HepG2 (cell line): ENCODE measurements around the gene REEP2. TPM values are rescaled to one million over a fixed set of nuclear protein-coding genes. Genes with fewer than 3 reads are reported as not detected.

Experiments used
- FOXC1 ChIP-seq: sonication (generic); formaldehyde crosslinking; IDR thresholded peaks from 2 replicates; pipeline ENCODE4 v1.8.0; 2022; ENCODE audit warnings: mild to moderate bottlenecking, missing genetic modification reagents, borderline replicate concordance
- HBP1 ChIP-seq: IDR thresholded peaks from 2 replicates; pipeline ENCODE4 v1.6.1; 2016; ENCODE audit warnings: low read depth, control low read depth
- HCFC1 ChIP-seq: fragments of 150-350 bp; IDR thresholded peaks from 2 replicates; pipeline ENCODE4 v1.6.1; 2014; ENCODE audit warnings: low read depth, low read length
- HMGXB4 ChIP-seq, 2 experiments: sonication (generic) in 1 of 2; formaldehyde crosslinking in 1 of 2; IDR thresholded peaks; 2 replicates each; pipeline versions ENCODE4 v1.4.0 to v1.6.1; 2018 to 2020; ENCODE audit warnings: missing genetic modification reagents in 2 of 2, borderline replicate concordance in 1 of 2, low read depth in 1 of 2, mild to moderate bottlenecking in 1 of 2, missing biosample characterization in 1 of 2
- LRRFIP1 ChIP-seq: sonication (generic); formaldehyde crosslinking; conservative IDR thresholded peaks from 2 replicates; pipeline ENCODE4 v1.4.0; 2020; ENCODE audit warnings: missing genetic modification reagents
- MTF1 ChIP-seq: sonication (generic); formaldehyde crosslinking; IDR thresholded peaks from 2 replicates; pipeline ENCODE4 v1.5.0; 2020; ENCODE audit warnings: missing genetic modification reagents
- MXI1 ChIP-seq: IDR thresholded peaks from 3 replicates; pipeline ENCODE4 v1.6.1; 2012; ENCODE audit warnings: low read depth, low read length, inconsistent platforms, borderline replicate concordance
- NFATC3 ChIP-seq: sonication (generic); formaldehyde crosslinking; IDR thresholded peaks from 2 replicates; pipeline ENCODE4 v1.5.1; 2020; ENCODE audit warnings: mild to moderate bottlenecking, missing genetic modification reagents
- NR1H2 ChIP-seq: sonication (generic); formaldehyde crosslinking; IDR thresholded peaks from 2 replicates; pipeline ENCODE4 v1.8.1; 2022; ENCODE audit warnings: low read depth, missing genetic modification reagents, borderline replicate concordance
- RERE ChIP-seq: IDR thresholded peaks from 2 replicates; pipeline ENCODE4 v1.6.1; 2016; ENCODE audit warnings: low read depth, missing genetic modification reagents, missing compliant biosample characterization
- SP5 ChIP-seq: IDR thresholded peaks from 2 replicates; pipeline ENCODE4 v1.6.1; 2016; ENCODE audit warnings: low read depth, borderline replicate concordance
- ZNF180 ChIP-seq: sonication (generic); formaldehyde crosslinking; IDR thresholded peaks from 2 replicates; pipeline ENCODE4 v1.4.0; 2020; ENCODE audit warnings: low read depth, missing genetic modification reagents, borderline replicate concordance
- ZNF451 ChIP-seq: sonication (generic); formaldehyde crosslinking; IDR thresholded peaks from 2 replicates; pipeline ENCODE4 v1.5.0; 2020; ENCODE audit warnings: mild to moderate bottlenecking, missing genetic modification reagents
- ZNF703 ChIP-seq: sonication (generic); formaldehyde crosslinking; IDR thresholded peaks from 2 replicates; pipeline ENCODE4 v1.5.1; 2020; ENCODE audit warnings: missing genetic modification reagents, mild to moderate bottlenecking, moderate library complexity, borderline replicate concordance
- polyA plus RNA-seq, 8 experiments: library from polyadenylated mRNA; depleted of rRNA in 3 of 8; stranded (reverse) in 7 of 8; unstranded in 1 of 8; fragments of >200 nt; fragmentation: Illumina TruSeq in 4 of 8; extraction: Trizol in 4 of 8; gene quantifications; 2 replicates each; pipeline versions ENCODE4 v1.2.1 to v1.2.3, GENCODE V29; 2011 to 2016; ENCODE audit warnings: low read depth in 4 of 8, missing spikeins in 1 of 8, mixed read lengths in 1 of 8; ENCODE audit not compliant: insufficient read depth in 1 of 8
- total RNA-seq, 5 experiments: library from RNA; depleted of rRNA; stranded (reverse); fragments of >200 nt; fragmentation: Illumina TruSeq; extraction: Trizol; gene quantifications; 2 replicates each; pipeline ENCODE4 v1.2.3, GENCODE V29; 2016; ENCODE audit warnings: low read depth in 1 of 5
- TF ChIP-seq, protein P1 (sequence below): sonication (generic); formaldehyde crosslinking; IDR thresholded peaks from 2 replicates; pipeline ENCODE4 v1.4.0; 2020; ENCODE audit warnings: missing genetic modification reagents

Gene REEP2
- total and polyA plus RNA-seq, 2 of the 13 experiments (the other 11 are each of a cell fraction or from before 2014, with no cell fraction given) = 5.3 to 7.8 TPM

GRCh38 chr5:138449501-138450239, 10.8 kb downstream of the REEP2 start (continued):
- TF ChIP-seq ZNF703 (CRISPR knock-in tag) (no peak), SP5 (CRISPR knock-in tag) (no peak), RERE (no peak), MTF1 (no peak), HMGXB4 (CRISPR knock-in tag; IDR thresholded peaks at IDR 0.05; ENCODE audit: borderline replicate concordance in 1 of 2, low read depth in 1 of 2) (peak; percentile 72 to 77; a peak in 2 of 4 replicates), MXI1 (no peak), HCFC1 (no peak), HBP1 (peak; percentile 19; the same call in 1 of the 2 replicates), NFATC3 (CRISPR knock-in tag) (0 out of 2 replicates have a peak, but pooled peaks have one; percentile 47), ZNF180 (CRISPR knock-in tag) (no peak), FOXC1 (CRISPR knock-in tag) (no peak), LRRFIP1 (CRISPR knock-in tag) (no peak), NR1H2 (CRISPR knock-in tag) (no peak), ZNF451 (CRISPR knock-in tag) (0 out of 2 replicates have a peak, but pooled peaks have one; percentile 37)
- TF ChIP-seq, protein P1, sequence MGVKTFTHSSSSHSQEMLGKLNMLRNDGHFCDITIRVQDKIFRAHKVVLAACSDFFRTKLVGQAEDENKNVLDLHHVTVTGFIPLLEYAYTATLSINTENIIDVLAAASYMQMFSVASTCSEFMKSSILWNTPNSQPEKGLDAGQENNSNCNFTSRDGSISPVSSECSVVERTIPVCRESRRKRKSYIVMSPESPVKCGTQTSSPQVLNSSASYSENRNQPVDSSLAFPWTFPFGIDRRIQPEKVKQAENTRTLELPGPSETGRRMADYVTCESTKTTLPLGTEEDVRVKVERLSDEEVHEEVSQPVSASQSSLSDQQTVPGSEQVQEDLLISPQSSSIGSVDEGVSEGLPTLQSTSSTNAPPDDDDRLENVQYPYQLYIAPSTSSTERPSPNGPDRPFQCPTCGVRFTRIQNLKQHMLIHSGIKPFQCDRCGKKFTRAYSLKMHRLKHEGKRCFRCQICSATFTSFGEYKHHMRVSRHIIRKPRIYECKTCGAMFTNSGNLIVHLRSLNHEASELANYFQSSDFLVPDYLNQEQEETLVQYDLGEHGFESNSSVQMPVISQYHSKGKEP (CRISPR knock-in tag) = no peak
